ENCODE data around the gene VOPP1. TPM values are rescaled to one million over a fixed set of nuclear protein-coding genes. Genes with fewer than 3 reads are reported as not detected.

The VOPP1 gene
- total and polyA plus RNA-seq, 12 donors: 9.3 to 42.9 (median 22.8) TPM

- H3K27ac ChIP-seq: peak overlapping the region in 6 of 10 donors; percentile 77 to 96 (median 90)
- ATAC-seq (no peak), DNase-seq (no peak)
- H3K4me3 ChIP-seq: peak overlapping the region in 5 of 10 donors; percentile 89 to 98 (median 91)
- peaks cover 8 to 79% (median 70%) of the 10 kb centered on the region in 9 donors for H3K4me1 ChIP-seq
- TF ChIP-seq CTCF (IDR thresholded peaks at IDR 0.05): no peak
- no peaks in the 10 kb centered on the region for H3K27me3 ChIP-seq
- H3K36me3 ChIP-seq: no peaks in the 10 kb centered on the region
- intact Hi-C loops (cut with DNase I): no loop called here
- no peaks in the 10 kb centered on the region for H3K9me3 ChIP-seq
- 85 to 88% methylated on average over 18 of the region's 18 CpGs for WGBS, 2 donors
Measured at GRCh38 chr7:55570218-55570873, 2.0 kb downstream of the VOPP1 start.

GRCh38 chr7:55569797-55570196 lies 2.5 kb downstream of the VOPP1 start:
- H3K9me3 ChIP-seq: no peaks in the 10 kb centered on the region
- H3K36me3 ChIP-seq: no peaks in the 10 kb centered on the region
- no peak for TF ChIP-seq CTCF (IDR thresholded peaks at IDR 0.05)
- 52 to 54% methylated on average over 4 of the region's 4 CpGs for WGBS, 2 donors
- no peaks in the 10 kb centered on the region for H3K27me3 ChIP-seq
- peaks cover 8 to 79% (median 67%) of the 10 kb centered on the region in 9 donors for H3K4me1 ChIP-seq
- intact Hi-C loops (cut with DNase I): no loop called here
- no peak for ATAC-seq
- H3K4me3 ChIP-seq: peak overlapping the region in 2 of 10 donors; percentile 89 to 98
- H3K27ac ChIP-seq: peak overlapping the region in 2 of 10 donors; percentile 2 to 96
- DNase-seq: no peak

- H3K4me3 ChIP-seq: no peak overlapping the region
- H3K4me1 ChIP-seq: peaks cover 6 to 74% (median 62%) of the 10 kb centered on the region in 9 donors
Measured at GRCh38 chr7:55569269-55569663, 3.0 kb downstream of the VOPP1 start.

GRCh38 chr7:55568613-55569268 lies 3.6 kb downstream of the VOPP1 start:
- H3K4me3 ChIP-seq: no peak overlapping the region
- DNase-seq: no peak
- ATAC-seq: no peak
- no peaks in the 10 kb centered on the region for H3K36me3 ChIP-seq
- H3K9me3 ChIP-seq: no peaks in the 10 kb centered on the region
- intact Hi-C loops (cut with DNase I): no loop called here
- 58 to 62% methylated on average over 4 of the region's 4 CpGs for WGBS, 2 donors
- TF ChIP-seq CTCF (IDR thresholded peaks at IDR 0.05): no peak
- peak overlapping the region in 6 of 10 donors; percentile 2 to 96 (median 12) for H3K27ac ChIP-seq
- no peaks in the 10 kb centered on the region for H3K27me3 ChIP-seq
- H3K4me1 ChIP-seq: peaks cover 5 to 69% (median 56%) of the 10 kb centered on the region in 9 donors

More at GRCh38 chr7:55569269-55569663, 3.0 kb downstream of the VOPP1 start:
- Histone ChIP-seq H3K9me3 (no peaks in the 10 kb centered on the region), H3K27ac (peak overlapping the region in 6 of 10 donors; percentile 2 to 96 (median 12)), H3K36me3 (no peaks in the 10 kb centered on the region), H3K27me3 (no peaks in the 10 kb centered on the region)
- TF ChIP-seq CTCF (IDR thresholded peaks at IDR 0.05): no peak
- intact Hi-C loops (cut with DNase I): no loop called here
- WGBS, 2 donors: 25 to 28% methylated on average over 7 of the region's 7 CpGs
- ATAC-seq: no peak
- DNase-seq: no peak
